HepG2 (cell line): Measurements from ENCODE around the gene PLB1. TPM values are rescaled to one million over a fixed set of nuclear protein-coding genes. Genes with fewer than 3 reads are reported as not detected.

Experiments used
- ATAC-seq: fragments of 200-7000 bp; cut with Tn5 transposase; 3 replicates; pipeline ENCODE4 v1.9.1; 2020; ENCODE audit warnings: mild to moderate bottlenecking, moderate library complexity
- BruUV-seq: library from RNA; stranded (reverse); fragments of 400-500 nt; replicated peaks from 2 replicates; lab custom pipeline; 2021; lab: Mats Ljungman, UMichigan
- CTCF ChIA-PET: fragments of 300-600 bp; formaldehyde crosslinking; extraction: SDS; loops from one replicate; lab custom pipeline; 2021; ENCODE audit warnings: low total read pairs, inconsistent platforms, low intra/inter-chr PET ratio; lab: Yijun Ruan, JAX
- POLR2A ChIA-PET: fragments of 350-600 bp; sonication (Branson Sonifier 250); formaldehyde crosslinking; loops from one replicate; lab custom pipeline; 2020; ENCODE audit warnings: antibody characterized with exemption, inconsistent platforms; lab: Yijun Ruan, JAX
- DNase-seq: peaks from one replicate; pipeline ENCODE4 v3.0.0-alpha.2; 2015; ENCODE audit warnings: low spot score
- FAIRE-seq: peaks from 3 replicates; lab custom pipeline; 2011; peaks lifted over from hg19 to GRCh38; lab: Jason Lieb, UNC
- H2AFZ ChIP-seq: one replicate; pipeline ENCODE4 v1.6.1; 2011; ENCODE audit warnings: low read length, inconsistent platforms
- H3K27ac ChIP-seq: fragments of 300-600 bp; 3 replicates; pipeline ENCODE4 v1.8.0; 2011; ENCODE audit warnings: mixed run types, mild to moderate bottlenecking, mixed read lengths, low read length, inconsistent platforms; ENCODE audit not compliant: insufficient read depth; ENCODE audit errors: extremely low read length
- H3K27me3 ChIP-seq, 2 experiments: fragments of 200-600 bp in 1 of 2; 2 replicates in 1 of 2; 3 replicates in 1 of 2; pipeline versions ENCODE4 v1.6.0 to v1.8.0; 2011; ENCODE audit warnings: low read length in 2 of 2, mild to moderate bottlenecking in 2 of 2, moderate library complexity in 2 of 2, inconsistent platforms in 1 of 2; ENCODE audit not compliant: insufficient read depth in 2 of 2, control insufficient read depth in 1 of 2
- H3K36me3 ChIP-seq, 2 experiments: fragments of 200-600 bp in 1 of 2; replicated peaks in 1 of 2; 2 replicates in 1 of 2; 3 replicates in 1 of 2; pipeline versions ENCODE4 v1.5.1 to v1.8.0; 2011; ENCODE audit warnings: low read length in 2 of 2, inconsistent platforms in 1 of 2; ENCODE audit not compliant: insufficient read depth in 2 of 2, control insufficient read depth in 1 of 2
- H3K4me1 ChIP-seq: 2 replicates; pipeline ENCODE4 v1.5.1; 2012; ENCODE audit warnings: low read length, inconsistent platforms; ENCODE audit not compliant: insufficient read depth
- H3K4me2 ChIP-seq: 2 replicates; pipeline ENCODE4 v1.6.0; 2011; ENCODE audit warnings: low read depth, low read length, inconsistent platforms
- H3K4me3 ChIP-seq, 3 experiments: fragments of 200-600 bp in 1 of 3; sonication (generic), shearing (Covaris generic) in 1 of 3; replicated peaks in 1 of 3; 2 replicates each; pipeline ENCODE4 v1.5.1; 2011 to 2016; ENCODE audit warnings: low read length in 3 of 3, inconsistent platforms in 2 of 3, low read depth in 2 of 3, mild to moderate bottlenecking in 2 of 3, control low read depth in 1 of 3, mixed read lengths in 1 of 3; ENCODE audit not compliant: insufficient read depth in 1 of 3
- H3K79me2 ChIP-seq: one replicate; pipeline ENCODE4 v1.6.1; 2011; ENCODE audit warnings: low read length, inconsistent platforms; ENCODE audit not compliant: insufficient read depth
- H3K9ac ChIP-seq: 2 replicates; pipeline ENCODE4 v1.6.0; 2011; ENCODE audit warnings: mild to moderate bottlenecking, low read depth, low read length, inconsistent platforms; ENCODE audit not compliant: insufficient read depth
- H3K9me3 ChIP-seq: 2 replicates; pipeline ENCODE4 v1.5.1; 2012; ENCODE audit warnings: mild to moderate bottlenecking, low read length
- H4K20me1 ChIP-seq: 2 replicates; pipeline ENCODE4 v1.6.0; 2011; ENCODE audit warnings: inconsistent platforms, mild to moderate bottlenecking, low read length, moderate library complexity; ENCODE audit not compliant: insufficient read depth
- CEBPB ChIP-seq: IDR thresholded peaks from 2 replicates; pipeline ENCODE4 v1.6.1; 2011; ENCODE audit warnings: low read depth, low read length, improper control_type of control experiment, borderline replicate concordance
- CEBPG ChIP-seq: IDR thresholded peaks from 2 replicates; pipeline ENCODE4 v1.6.1; 2016
- KDM5A ChIP-seq: fragments of 200-600 bp; sonication (generic); IDR thresholded peaks from 2 replicates; pipeline ENCODE4 v1.7.0; 2018; ENCODE audit warnings: antibody characterized with exemption, mild to moderate bottlenecking, low read length, borderline replicate concordance
- SCMH1 ChIP-seq: sonication (generic); formaldehyde crosslinking; IDR thresholded peaks from 2 replicates; pipeline ENCODE4 v1.9.0; 2021; ENCODE audit warnings: missing genetic modification reagents, mild to moderate bottlenecking, borderline replicate concordance
- TMF1 ChIP-seq: sonication (generic); formaldehyde crosslinking; IDR thresholded peaks from 2 replicates; pipeline ENCODE4 v1.8.1; 2022; ENCODE audit warnings: low read depth, missing genetic modification reagents
- WGBS: methylation state at CpG from one replicate; pipeline ENCODE4 v1.1.6; 2017; ENCODE audit warnings: low lambda C conversion rate; 5-methylcytosine and 5-hydroxymethylcytosine counted together
- in situ Hi-C: cut with HindIII; loops from 2 replicates; pipeline ENCODE4 v1.10.0; 2017; ENCODE audit warnings: low pct_unique_long_range_greater_than_20kb; ENCODE audit not compliant: extremely low pct_ligation_motif_present
- intact Hi-C: fragments of 100-400 bp; cut with micrococcal nuclease; formaldehyde crosslinking; loops from one replicate; pipeline ENCODE4 v1.10.0; 2022; ENCODE audit not compliant: unreplicated experiment
- polyA plus RNA-seq, 8 experiments: library from polyadenylated mRNA; depleted of rRNA in 3 of 8; stranded (reverse) in 7 of 8; unstranded in 1 of 8; fragments of >200 nt; fragmentation: Illumina TruSeq in 4 of 8; extraction: Trizol in 4 of 8; gene quantifications; 2 replicates each; pipeline versions ENCODE4 v1.2.1 to v1.2.3, GENCODE V29; 2011 to 2016; ENCODE audit warnings: low read depth in 4 of 8, missing spikeins in 1 of 8, mixed read lengths in 1 of 8; ENCODE audit not compliant: insufficient read depth in 1 of 8
- total RNA-seq, 5 experiments: library from RNA; depleted of rRNA; stranded (reverse); fragments of >200 nt; fragmentation: Illumina TruSeq; extraction: Trizol; gene quantifications; 2 replicates each; pipeline ENCODE4 v1.2.3, GENCODE V29; 2016; ENCODE audit warnings: low read depth in 1 of 5
- TF ChIP-seq, protein P1 (sequence below): sonication (generic); formaldehyde crosslinking; IDR thresholded peaks from 2 replicates; pipeline ENCODE4 v1.5.0; 2020; ENCODE audit warnings: mild to moderate bottlenecking, missing genetic modification reagents, borderline replicate concordance

The PLB1 gene
- total and polyA plus RNA-seq, 2 of the 13 experiments (the other 11 are each of a cell fraction or from before 2014, with no cell fraction given) = 0.20 to 1.8 TPM

DNA sequence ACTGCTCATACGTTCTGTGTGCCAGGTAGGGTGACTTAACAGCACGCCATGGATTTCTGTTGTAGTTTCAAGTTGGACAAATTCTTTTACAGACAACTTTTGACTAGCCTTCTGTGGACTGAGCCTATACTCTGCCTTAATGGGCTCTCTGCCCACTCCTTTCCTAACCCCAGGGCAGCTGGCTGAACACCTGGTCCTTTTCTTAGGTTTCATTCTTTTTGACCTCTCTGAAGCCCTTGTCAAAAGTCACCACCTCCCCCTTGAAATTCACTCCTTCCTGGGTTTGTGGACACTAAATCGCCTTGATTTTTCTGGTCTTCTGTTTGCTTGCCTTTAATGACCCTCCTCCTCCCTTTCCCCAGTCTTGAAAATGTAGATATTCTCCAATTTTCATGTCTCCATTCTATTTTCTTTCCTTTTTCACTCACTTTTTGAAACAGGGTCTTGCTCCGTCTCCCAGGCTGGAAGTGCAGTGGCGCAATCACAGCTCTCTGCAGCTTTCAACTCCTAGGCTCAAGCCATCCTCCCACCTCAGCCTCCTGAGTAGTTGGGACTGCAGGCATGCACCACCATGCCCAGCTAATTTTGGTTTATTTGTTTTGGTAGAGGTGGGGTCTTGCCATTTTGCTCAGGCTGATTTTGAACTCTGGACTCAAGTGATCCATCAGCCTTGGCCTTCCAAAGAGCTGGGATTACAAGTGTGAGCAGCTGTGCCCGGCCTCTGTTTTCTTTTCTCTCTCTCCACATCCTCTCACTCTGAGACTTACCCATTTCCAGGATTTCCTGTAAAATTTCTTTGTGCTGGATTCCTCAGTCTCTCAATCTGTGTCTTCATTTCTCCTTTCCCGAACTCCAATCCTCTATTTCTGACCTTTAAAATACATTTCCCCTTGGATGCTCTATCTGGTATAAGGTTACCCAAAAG lies 112.9 kb downstream of the PLB1 start:
- WGBS = 38% methylated on average over 7 of the region's 7 CpGs
- peaks cover 22% of the 10 kb centered on the region for H3K4me1 ChIP-seq
- DNase-seq (no peak), ATAC-seq (no peak), FAIRE-seq (no peak)
- intact Hi-C loops = no loop called here
- no peaks in the 10 kb centered on the region for H4K20me1 ChIP-seq
- H3K27me3 ChIP-seq = peaks cover 3 to 58% of the 10 kb centered on the region in 2 experiments; a peak in 4 of 5 replicates
- ChIA-PET CTCF (no interaction called here), POLR2A (no interaction called here)
- no peak overlapping the region for H3K9ac ChIP-seq
- H3K36me3 ChIP-seq = no peaks in the 10 kb centered on the region
- in situ Hi-C loops = no loop called here
- no peaks in the 10 kb centered on the region for H3K9me3 ChIP-seq
- TF ChIP-seq CEBPG (0 out of 2 replicates have a peak, but pooled peaks have one; percentile 26), KDM5A (no peak), TMF1 (CRISPR knock-in tag) (no peak), SCMH1 (no peak), CEBPB (peak; percentile 71)
- TF ChIP-seq, protein P1, sequence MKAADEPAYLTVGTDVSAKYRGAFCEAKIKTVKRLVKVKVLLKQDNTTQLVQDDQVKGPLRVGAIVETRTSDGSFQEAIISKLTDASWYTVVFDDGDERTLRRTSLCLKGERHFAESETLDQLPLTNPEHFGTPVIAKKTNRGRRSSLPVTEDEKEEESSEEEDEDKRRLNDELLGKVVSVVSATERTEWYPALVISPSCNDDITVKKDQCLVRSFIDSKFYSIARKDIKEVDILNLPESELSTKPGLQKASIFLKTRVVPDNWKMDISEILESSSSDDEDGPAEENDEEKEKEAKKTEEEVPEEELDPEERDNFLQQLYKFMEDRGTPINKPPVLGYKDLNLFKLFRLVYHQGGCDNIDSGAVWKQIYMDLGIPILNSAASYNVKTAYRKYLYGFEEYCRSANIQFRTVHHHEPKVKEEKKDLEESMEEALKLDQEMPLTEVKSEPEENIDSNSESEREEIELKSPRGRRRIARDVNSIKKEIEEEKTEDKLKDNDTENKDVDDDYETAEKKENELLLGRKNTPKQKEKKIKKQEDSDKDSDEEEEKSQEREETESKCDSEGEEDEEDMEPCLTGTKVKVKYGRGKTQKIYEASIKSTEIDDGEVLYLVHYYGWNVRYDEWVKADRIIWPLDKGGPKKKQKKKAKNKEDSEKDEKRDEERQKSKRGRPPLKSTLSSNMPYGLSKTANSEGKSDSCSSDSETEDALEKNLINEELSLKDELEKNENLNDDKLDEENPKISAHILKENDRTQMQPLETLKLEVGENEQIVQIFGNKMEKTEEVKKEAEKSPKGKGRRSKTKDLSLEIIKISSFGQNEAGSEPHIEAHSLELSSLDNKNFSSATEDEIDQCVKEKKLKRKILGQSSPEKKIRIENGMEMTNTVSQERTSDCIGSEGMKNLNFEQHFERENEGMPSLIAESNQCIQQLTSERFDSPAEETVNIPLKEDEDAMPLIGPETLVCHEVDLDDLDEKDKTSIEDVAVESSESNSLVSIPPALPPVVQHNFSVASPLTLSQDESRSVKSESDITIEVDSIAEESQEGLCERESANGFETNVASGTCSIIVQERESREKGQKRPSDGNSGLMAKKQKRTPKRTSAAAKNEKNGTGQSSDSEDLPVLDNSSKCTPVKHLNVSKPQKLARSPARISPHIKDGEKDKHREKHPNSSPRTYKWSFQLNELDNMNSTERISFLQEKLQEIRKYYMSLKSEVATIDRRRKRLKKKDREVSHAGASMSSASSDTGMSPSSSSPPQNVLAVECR (CRISPR knock-in tag) = no peak
- H3K27ac ChIP-seq = no peak overlapping the region
- no TSS peak for BruUV-seq
- H3K79me2 ChIP-seq = no peaks in the 10 kb centered on the region
- H2AFZ ChIP-seq = no peak overlapping the region
- H3K4me3 ChIP-seq = no peak overlapping the region
- no peak overlapping the region for H3K4me2 ChIP-seq
